Urinary bladder (tissue), 4 donors: ENCODE data around the gene RBM19. TPM values are rescaled to one million over a fixed set of nuclear protein-coding genes. Genes with fewer than 3 reads are reported as not detected.

Source experiments
- DNase-seq: peaks from one replicate; pipeline ENCODE4 v3.0.0-alpha.2; 2015; ENCODE audit errors: extremely low spot score
- H3K27ac ChIP-seq: one replicate; pipeline ENCODE4 v1.5.1; 2013; ENCODE audit warnings: low read depth, mild to moderate bottlenecking, moderate library complexity
- H3K36me3 ChIP-seq: one replicate; pipeline ENCODE4 v1.6.1; 2013; ENCODE audit warnings: mild to moderate bottlenecking, moderate library complexity; ENCODE audit not compliant: insufficient read depth
- H3K4me1 ChIP-seq: one replicate; pipeline ENCODE4 v1.6.1; 2013; ENCODE audit warnings: mild to moderate bottlenecking, moderate library complexity; ENCODE audit not compliant: insufficient read depth
- H3K4me3 ChIP-seq: one replicate; pipeline ENCODE4 v1.5.1; 2013; ENCODE audit warnings: low read depth, low read length
- WGBS: extraction: QIAGEN DNeasy Blood & Tissue Kit; methylation state at CpG from one replicate; pipeline ENCODE4 v1.1.7; 2013; 5-methylcytosine and 5-hydroxymethylcytosine counted together
- polyA plus RNA-seq: library from polyadenylated mRNA; stranded (reverse); fragments of 200-250 nt; gene quantifications from one replicate; pipeline ENCODE4 v1.2.3, GENCODE V29; 2013
- total RNA-seq: library from RNA; depleted of rRNA; stranded (reverse); fragments of >200 nt; gene quantifications from one replicate; pipeline ENCODE4 v1.2.3, GENCODE V29; 2014
- donor health status: healthy with polysubstance abuse.
- donor health status: healthy.

The RBM19 gene
- total and polyA plus RNA-seq, 2 donors = 15.4 to 16.3 TPM

GRCh38 chr12:113845900-113846674 is 120.0 kb downstream of the RBM19 start:
- 78% methylated on average over 10 of the region's 10 CpGs for WGBS

DNA sequence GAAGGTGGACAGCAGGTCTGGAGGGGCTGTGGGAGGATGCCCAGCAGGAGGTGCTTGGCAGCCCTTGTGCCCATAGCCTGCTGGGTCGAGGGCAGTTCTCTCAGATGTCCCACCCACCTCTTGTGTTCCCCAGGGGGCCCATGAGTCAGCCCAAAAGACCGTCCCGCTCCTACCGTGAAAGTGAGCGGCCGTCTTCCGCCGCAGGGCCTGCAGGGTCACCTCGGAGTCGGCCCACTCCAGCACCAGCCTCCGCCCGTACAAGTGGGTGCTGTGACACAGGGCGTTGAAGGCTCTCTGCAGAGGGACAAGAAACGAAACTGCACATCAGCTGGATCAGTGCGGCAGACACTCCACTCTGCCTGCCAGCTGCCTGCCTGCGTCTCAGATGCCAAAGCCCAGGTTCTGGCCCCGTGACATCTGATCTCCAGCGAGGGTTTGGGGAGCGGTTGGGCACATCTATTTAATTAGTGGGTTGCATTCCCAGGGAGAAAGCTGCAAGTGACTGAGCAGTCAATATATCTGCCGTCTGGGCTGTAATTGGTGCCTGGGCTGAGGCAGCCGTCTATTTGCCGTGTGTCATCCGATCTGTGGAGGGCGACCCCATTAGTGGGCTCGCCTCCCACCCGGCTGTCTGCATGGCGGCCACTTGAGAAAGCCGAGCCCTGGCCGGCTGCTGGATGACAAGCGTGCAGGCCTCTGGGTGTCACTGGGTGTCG is 121.5 kb downstream of the RBM19 start:
- no peaks in the 10 kb centered on the region for H3K4me1 ChIP-seq
- H3K36me3 ChIP-seq = no peaks in the 10 kb centered on the region
- no peak overlapping the region for H3K4me3 ChIP-seq
- 89% methylated on average over 31 of the region's 31 CpGs for WGBS
- DNase-seq = no peak
- no peak overlapping the region for H3K27ac ChIP-seq

More at GRCh38 chr12:113845900-113846674, 120.0 kb downstream of the RBM19 start:
- no peak for DNase-seq
- no peaks in the 10 kb centered on the region for H3K4me1 ChIP-seq
- no peak overlapping the region for H3K27ac ChIP-seq
- H3K36me3 ChIP-seq = no peaks in the 10 kb centered on the region
- H3K4me3 ChIP-seq = no peak overlapping the region

GRCh38 chr12:113842699-113843098 is 123.4 kb downstream of the RBM19 start:
- Histone ChIP-seq H3K27ac (no peak overlapping the region), H3K4me1 (no peaks in the 10 kb centered on the region), H3K36me3 (no peaks in the 10 kb centered on the region), H3K4me3 (no peak overlapping the region)
- DNase-seq = no peak
- 95% methylated on average over 4 of the region's 4 CpGs for WGBS

GRCh38 chr12:113841786-113842185 is 124.3 kb downstream of the RBM19 start:
- WGBS = 82% methylated on average over 3 of the region's 3 CpGs
- DNase-seq = no peak
- Histone ChIP-seq H3K27ac (no peak overlapping the region), H3K4me1 (no peaks in the 10 kb centered on the region), H3K4me3 (no peak overlapping the region), H3K36me3 (no peaks in the 10 kb centered on the region)

DNA sequence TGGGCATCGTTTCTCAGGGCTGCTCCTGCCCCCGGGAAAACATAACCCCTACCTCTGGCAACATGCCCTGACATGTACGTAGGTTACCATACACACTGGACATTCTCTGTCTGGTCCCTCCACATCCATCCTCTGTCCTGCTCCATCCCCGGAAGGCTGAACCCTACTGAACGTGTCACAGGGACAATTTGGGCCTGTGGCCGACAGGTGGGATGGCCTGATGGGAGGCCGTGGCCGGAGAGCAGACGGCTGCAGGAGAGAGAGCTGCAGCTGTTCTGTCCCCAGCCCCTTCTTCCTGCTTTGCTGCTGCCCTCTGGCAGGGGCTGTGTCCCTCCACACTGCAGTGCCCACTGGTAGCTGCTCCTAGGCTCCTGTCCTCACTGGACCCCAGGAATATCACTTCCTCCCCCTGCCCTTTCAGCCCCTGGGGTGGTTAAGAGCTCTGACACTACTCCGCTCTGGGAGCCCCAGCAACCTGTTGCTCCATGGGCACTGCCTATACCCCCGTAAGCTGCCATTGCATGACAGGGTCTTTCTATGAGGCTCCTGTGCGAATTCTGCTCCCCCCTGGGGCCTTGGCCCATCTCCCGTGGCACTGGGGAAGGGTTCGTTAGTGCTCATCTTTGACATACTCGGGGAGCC is 125.6 kb downstream of the RBM19 start:
- DNase-seq = no peak
- H3K36me3 ChIP-seq = no peaks in the 10 kb centered on the region
- no peak overlapping the region for H3K4me3 ChIP-seq
- no peak overlapping the region for H3K27ac ChIP-seq
- WGBS = 91% methylated on average over 15 of the region's 15 CpGs
- no peaks in the 10 kb centered on the region for H3K4me1 ChIP-seq

DNA sequence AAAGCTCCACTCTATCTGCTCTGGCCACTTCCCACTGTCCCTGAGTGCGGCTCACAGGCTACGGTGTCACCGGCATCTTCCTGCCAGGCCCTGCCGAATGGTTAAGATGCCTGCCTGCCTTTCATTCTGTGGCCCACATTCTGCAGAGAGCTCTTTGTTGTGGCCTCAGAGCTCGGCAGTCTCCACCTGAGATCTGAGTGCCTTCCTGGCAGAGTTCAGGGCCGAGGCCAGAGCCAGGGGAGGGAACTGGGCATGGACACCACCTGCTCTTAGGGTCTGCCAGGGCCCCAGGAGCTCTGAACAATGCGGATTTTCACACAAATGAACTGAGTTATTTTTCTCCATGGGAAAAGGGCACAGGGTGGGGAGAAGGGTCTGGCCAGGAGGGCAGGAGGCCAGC is 127.2 kb downstream of the RBM19 start:
- H3K4me1 ChIP-seq = no peaks in the 10 kb centered on the region
- DNase-seq = no peak
- H3K4me3 ChIP-seq = no peak overlapping the region
- H3K27ac ChIP-seq = no peak overlapping the region
- 88% methylated on average over 7 of the region's 7 CpGs for WGBS
- no peaks in the 10 kb centered on the region for H3K36me3 ChIP-seq

DNA sequence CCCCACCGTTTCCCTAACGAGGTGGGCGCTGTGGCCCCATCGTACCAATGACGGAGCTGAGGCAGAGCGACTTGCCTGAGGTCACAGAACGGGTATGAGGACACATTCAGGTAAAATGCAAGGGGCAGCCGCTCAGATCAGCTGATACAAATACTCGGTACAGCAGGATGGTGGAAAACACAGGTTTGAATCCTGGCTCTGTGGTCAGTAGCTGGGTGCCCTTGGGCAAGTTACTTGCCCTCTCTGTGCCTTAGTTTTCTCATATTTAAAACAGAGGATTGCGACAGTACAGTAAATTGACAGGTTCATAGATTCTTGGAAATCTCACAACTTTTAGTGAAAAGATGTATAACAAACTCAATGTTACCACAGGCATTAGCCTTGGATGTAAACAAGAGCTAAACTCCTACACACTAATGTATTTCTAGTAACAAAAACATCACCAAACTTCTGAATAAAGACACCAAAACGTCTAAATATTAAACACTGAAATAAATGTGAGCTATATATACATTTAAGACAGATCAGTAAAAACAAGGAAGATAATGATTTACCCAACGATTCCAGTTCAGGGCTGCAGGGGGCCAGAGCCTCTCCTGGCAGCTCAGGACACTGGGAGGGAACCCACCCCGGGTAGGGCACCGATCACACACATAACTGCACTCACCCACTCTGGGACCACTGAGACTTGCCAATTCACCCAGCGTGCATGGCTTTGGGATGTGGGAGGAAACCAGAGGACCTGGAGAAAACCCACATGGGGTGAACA is 128.4 kb downstream of the RBM19 start:
- Histone ChIP-seq H3K4me3 (no peak overlapping the region), H3K36me3 (no peaks in the 10 kb centered on the region), H3K4me1 (no peaks in the 10 kb centered on the region), H3K27ac (no peak overlapping the region)
- WGBS = 70% methylated on average over 15 of the region's 15 CpGs
- no peak for DNase-seq

- Histone ChIP-seq H3K27ac (no peak overlapping the region), H3K4me1 (no peaks in the 10 kb centered on the region), H3K4me3 (no peak overlapping the region), H3K36me3 (no peaks in the 10 kb centered on the region)
- peak; percentile 46 for DNase-seq
- WGBS = 38% methylated on average over 5 of the region's 5 CpGs
Observed at GRCh38 chr12:113837084-113837483, 129.0 kb downstream of the RBM19 start.

- DNase-seq = no peak
- no peak overlapping the region for H3K4me3 ChIP-seq
- H3K36me3 ChIP-seq = no peaks in the 10 kb centered on the region
- no peaks in the 10 kb centered on the region for H3K4me1 ChIP-seq
- WGBS = 76% methylated on average over 16 of the region's 16 CpGs
- no peak overlapping the region for H3K27ac ChIP-seq
Observed at GRCh38 chr12:113835896-113836295, 130.2 kb downstream of the RBM19 start.

- no peaks in the 10 kb centered on the region for H3K36me3 ChIP-seq
- H3K4me3 ChIP-seq = no peak overlapping the region
- WGBS = 89% methylated on average over 16 of the region's 16 CpGs
- no peaks in the 10 kb centered on the region for H3K4me1 ChIP-seq
- no peak overlapping the region for H3K27ac ChIP-seq
- no peak for DNase-seq
Observed at GRCh38 chr12:113835433-113835832, 130.7 kb downstream of the RBM19 start.

DNA sequence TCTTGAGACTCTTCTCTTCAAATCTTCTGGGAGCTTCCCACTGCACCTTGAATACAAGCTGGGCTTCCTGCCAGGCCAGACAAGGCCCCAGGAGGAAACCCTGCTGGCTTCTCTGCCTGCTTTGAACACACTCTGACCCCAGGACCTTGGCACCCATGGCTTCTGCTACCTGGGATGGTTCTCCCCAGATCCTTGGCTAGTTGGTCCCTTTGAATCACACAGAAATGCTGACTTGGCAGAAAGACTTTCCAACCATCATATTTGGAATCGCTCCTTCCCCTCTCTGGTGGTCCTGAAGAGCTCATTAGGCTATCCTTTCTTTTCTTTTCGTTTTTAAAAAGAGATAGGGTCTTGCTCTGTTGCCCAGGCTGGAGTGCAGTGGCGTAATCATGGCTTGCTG is 132.7 kb downstream of the RBM19 start:
- H3K4me1 ChIP-seq = no peaks in the 10 kb centered on the region

GRCh38 chr12:113831476-113831875 is 134.6 kb downstream of the RBM19 start:
- Histone ChIP-seq H3K4me3 (no peak overlapping the region), H3K36me3 (no peaks in the 10 kb centered on the region), H3K4me1 (no peaks in the 10 kb centered on the region), H3K27ac (no peak overlapping the region)
- DNase-seq = no peak
- WGBS = 84% methylated on average over 20 of the region's 20 CpGs

More for the DNA sequence above, 132.7 kb downstream of the RBM19 start:
- no peak for DNase-seq
- Histone ChIP-seq H3K36me3 (no peaks in the 10 kb centered on the region), H3K27ac (no peak overlapping the region), H3K4me3 (no peak overlapping the region)
- WGBS = 92% methylated on average over 3 of the region's 3 CpGs

DNA sequence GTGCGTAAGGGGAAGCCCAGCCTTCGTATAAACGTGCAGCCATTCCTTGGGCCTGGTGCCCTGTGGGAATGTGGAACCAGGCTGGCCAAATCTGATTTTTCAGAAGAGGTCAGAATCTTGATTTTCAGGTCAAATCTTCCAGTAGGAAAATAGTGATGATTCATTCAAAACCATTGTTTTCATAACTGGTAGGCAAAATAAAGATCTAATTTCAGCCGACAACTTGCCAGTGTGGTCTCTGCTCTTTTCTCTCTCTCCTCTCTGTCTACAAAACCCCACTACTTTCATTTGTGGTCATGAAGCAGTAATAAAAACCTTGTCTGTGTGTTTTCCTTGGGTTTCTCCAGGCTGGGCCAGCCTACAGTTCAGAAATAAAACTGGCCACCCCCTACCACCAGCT is 135.1 kb downstream of the RBM19 start:
- no peaks in the 10 kb centered on the region for H3K4me1 ChIP-seq
- 80% methylated on average over 4 of the region's 4 CpGs for WGBS
- no peak overlapping the region for H3K27ac ChIP-seq
- H3K36me3 ChIP-seq = no peaks in the 10 kb centered on the region
- DNase-seq = no peak
- H3K4me3 ChIP-seq = no peak overlapping the region
